CMK (cell line): Measurements from ENCODE around the gene TRIM28.

Experiments used
- DNase-seq: peaks from one replicate; pipeline ENCODE4 v3.0.0-alpha.2; 2010; ENCODE audit warnings: low read depth

Gene TRIM28

DNA sequence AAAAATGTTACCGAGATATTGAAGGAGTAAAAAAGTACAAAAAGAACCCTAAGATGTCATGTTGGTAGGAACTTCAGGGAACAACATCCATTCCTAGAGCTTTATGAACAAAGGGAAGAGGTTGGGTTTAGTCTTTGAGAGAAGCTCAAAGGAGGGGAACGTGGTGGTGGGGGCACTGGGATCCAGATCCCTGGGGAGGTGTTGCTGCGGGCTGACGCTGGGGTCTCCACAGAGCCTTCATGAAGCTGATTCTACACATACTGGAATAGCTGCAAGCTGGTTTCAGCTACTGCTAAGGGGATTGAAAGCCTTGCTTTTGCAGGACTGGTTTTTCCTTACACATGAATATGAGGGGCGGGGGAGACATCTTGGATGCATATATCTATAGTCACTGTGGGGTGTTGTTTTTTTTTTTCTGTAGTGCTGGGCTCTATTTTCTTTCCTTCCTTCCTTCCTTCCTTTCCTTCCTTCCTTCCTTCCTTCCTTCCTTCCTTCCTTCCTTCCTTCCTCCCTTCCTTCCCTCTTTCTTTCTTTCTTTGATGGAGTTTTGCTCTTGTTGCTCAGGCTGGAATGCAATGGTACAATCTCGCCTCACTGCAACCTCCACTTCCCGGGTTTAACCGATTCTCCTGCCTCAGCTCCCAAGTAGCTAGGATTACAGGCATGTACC, 35.7 kb downstream of the TRIM28 start:
- DNase-seq, result no peak

DNA sequence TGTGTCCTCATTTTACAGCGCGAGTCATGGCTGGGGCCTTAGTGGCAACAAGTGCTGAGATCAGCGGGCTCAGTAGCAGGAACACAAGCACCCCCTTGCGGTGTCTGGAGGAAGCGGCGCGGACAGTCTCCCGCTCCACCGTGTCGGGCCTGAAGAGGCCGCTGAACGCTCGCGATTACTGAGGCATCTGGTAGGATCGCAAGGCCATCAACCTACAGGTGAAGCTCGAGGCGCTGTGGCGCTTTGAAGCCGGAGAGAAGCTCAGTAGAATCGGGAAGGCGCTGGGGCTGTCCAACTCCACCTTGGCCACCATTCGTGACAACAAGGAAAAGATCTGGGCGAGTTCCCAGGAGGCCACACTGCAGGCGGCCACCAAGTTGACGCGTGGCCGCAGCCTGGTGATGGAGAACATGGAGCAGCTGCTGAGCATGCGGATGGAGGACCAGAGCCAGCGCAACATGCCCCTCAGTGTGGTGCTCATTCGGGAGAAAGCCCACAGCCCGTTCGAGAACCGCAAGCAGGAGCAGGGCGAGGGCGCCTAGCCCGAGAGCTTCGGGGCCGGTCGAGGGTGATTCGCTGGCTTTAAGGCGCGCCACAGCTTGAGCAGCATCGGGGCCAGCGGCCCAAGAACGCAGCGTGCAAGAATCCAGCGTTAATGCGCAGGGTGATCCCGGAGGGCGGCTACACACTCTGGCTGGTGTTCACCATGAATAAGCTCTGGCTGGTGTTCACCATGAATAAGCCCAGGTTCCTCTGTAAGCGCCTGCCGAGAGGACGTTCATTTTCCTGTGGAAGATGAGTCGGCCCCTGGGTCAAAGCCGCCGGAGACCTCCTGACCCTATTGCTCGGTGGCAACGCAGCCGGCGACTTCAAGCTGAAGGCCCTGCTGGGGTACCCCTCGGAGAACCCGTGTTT, 37.6 kb downstream of the TRIM28 start:
- DNase-seq, result no peak

GRCh38 chr19:58582985-58583384, 39.1 kb downstream of the TRIM28 start:
- DNase-seq, result no peak

GRCh38 chr19:58584498-58585441, 40.9 kb downstream of the TRIM28 start:
- DNase-seq, result peak; percentile 92

DNA sequence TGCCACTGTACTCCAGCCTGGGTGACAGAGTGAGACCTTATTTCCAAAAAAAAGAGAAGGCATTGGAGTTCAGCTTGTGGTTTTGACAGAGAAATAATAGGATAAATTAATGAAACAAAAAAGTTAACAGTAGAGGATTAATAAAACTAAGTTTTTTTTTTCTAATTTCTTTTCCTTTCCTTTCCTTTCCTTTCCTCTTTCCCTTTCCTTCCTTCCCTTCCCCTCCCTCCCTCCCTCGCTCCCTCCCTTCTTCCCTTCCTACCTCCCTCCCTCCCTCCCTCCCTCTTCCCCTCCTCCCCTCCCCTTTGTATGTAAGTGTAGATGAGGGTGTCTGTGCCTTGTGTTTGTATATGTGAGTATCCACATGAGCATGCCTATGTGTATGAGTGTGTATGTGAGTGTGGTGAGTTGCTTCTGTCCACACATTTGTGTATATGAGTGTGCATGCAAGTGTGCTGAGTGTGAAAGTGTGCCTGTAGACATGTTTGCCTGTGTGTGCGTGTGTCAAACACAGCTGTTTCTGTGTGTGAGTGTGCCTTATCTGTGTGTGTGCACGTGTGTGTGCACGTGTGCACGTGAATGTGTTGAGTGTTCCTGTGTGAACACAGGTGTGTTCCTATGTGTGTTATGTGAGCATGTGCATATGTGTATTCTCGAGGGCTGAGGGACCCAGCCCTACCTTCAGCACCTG, 41.7 kb downstream of the TRIM28 start:
- no peak for DNase-seq

DNA sequence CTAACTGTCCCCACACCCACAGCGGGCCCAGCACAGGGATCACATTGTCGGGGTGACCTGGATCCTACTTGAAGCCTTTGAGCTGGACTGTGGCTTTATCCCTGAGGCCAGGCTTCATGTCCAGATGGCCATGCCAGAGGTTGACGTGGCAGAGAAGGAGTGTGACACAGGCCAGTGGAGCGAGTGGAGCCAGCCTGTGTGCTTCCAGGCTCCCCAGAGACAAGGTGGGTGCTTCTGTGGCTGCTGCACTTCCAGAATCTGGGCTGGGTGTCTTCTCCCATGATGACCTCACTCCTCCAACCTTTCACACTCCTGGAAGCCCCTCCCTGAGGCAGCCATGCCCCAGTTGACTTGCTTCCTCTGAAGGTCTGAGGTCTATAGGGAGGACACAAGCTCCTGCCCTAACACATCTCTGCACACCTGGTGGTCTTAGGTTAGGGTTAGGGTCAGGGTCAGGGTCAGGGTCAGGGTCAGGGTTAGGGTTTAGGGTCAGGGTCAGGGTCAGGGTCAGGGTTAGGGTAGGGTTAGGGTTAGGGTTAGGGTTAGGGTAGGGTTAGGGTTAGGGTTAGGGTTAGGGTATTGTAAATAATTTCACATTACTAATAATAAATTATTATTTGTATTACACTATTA, 42.4 kb downstream of the TRIM28 start:
- no peak for DNase-seq
